ENCODE results near the gene ACO2. TPM values are rescaled to one million over a fixed set of nuclear protein-coding genes. Genes with fewer than 3 reads are reported as not detected.

ACO2 gene
- total RNA-seq, 2 experiments from 2014 or later, result 61.5 to 107 TPM

DNA sequence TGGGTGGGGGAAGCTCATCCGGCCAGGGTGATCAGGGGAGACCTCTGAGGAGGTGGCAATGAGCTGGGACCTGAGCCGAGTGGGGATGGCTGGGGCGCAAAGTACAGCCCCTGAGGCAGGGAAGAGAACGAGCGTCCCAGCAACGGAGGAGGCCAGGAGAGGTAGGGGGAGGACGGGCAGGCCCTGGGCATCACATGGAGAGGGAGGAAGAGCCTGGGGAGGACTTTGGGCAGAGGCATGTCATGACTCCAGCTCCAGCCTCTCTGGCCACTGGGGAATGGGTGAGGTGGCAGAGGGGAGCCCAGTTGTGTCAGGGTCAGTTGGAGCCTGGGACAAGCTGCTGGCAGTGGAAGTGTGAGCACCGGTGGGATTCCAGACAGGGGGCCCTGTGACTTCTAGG lies 109.2 kb downstream of the ACO2 start:
- TF ChIP-seq, protein P1, sequence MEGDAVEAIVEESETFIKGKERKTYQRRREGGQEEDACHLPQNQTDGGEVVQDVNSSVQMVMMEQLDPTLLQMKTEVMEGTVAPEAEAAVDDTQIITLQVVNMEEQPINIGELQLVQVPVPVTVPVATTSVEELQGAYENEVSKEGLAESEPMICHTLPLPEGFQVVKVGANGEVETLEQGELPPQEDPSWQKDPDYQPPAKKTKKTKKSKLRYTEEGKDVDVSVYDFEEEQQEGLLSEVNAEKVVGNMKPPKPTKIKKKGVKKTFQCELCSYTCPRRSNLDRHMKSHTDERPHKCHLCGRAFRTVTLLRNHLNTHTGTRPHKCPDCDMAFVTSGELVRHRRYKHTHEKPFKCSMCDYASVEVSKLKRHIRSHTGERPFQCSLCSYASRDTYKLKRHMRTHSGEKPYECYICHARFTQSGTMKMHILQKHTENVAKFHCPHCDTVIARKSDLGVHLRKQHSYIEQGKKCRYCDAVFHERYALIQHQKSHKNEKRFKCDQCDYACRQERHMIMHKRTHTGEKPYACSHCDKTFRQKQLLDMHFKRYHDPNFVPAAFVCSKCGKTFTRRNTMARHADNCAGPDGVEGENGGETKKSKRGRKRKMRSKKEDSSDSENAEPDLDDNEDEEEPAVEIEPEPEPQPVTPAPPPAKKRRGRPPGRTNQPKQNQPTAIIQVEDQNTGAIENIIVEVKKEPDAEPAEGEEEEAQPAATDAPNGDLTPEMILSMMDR (conservative IDR thresholded peaks at IDR 0.05; ENCODE audit: low read length), result no peak
- TF ChIP-seq EZH2phosphoT487 (IDR thresholded peaks at IDR 0.05; ENCODE audit: borderline replicate concordance, low read depth, low read length), result no peak
- intact Hi-C loops (cut with micrococcal nuclease; ENCODE audit: unreplicated experiment), result no loop called here
- CTCF ChIA-PET (ENCODE audit: unreplicated experiment), result no interaction called here

More for the DNA sequence above, 109.2 kb downstream of the ACO2 start:
- peaks cover 4% of the 10 kb centered on the region; the same call in 1 of the 2 replicates for H3K36me3 ChIP-seq (ENCODE audit: insufficient read depth, low read length)
- H3K9me3 ChIP-seq (ENCODE audit: low read length), result no peaks in the 10 kb centered on the region
- H3K27ac ChIP-seq (ENCODE audit: low read depth, low read length, poor library complexity, severe bottlenecking), result no peak overlapping the region
- H2AFZ ChIP-seq (ENCODE audit: low read length), result no peak overlapping the region
- no peak overlapping the region for H3K4me3 ChIP-seq (ENCODE audit: low read depth, low read length, poor library complexity, severe bottlenecking)
- no peaks in the 10 kb centered on the region for H3K79me2 ChIP-seq (ENCODE audit: insufficient read depth, low read depth, low read length)
- H3K9me2 ChIP-seq (ENCODE audit: insufficient read depth, low read length), result no peaks in the 10 kb centered on the region
- no peaks in the 10 kb centered on the region for H4K20me1 ChIP-seq (ENCODE audit: insufficient read depth, low read length)
- H3K4me1 ChIP-seq (ENCODE audit: insufficient read depth, low read length, poor library complexity, severe bottlenecking), result no peaks in the 10 kb centered on the region
- BruUV-seq (replicated peaks), result no TSS peak
- POLR2A ChIA-PET, result interaction anchor here (1.4 kb wide), 1 partner anchor 12 kb away, joined by 5 read pairs; the partner anchor contains the start of gene PMM1
- no peak for DNase-seq (ENCODE audit: low spot score)
- no peak overlapping the region for H3K4me2 ChIP-seq (ENCODE audit: low read length)

Other genes with a start within 250 kb of the ACO2 start
- 0.26 and 0.60 TPM in 2 replicates for gene CHADL, start 228.2 kb upstream of the ACO2 start, total RNA-seq (2014; rRNA removed; shearing (Covaris generic))
- 0.42 TPM in 1 of 2 replicates, not detected in the other for gene CHADL, start 228.2 kb upstream of the ACO2 start, total RNA-seq (2022)
- 81.7 and 108 TPM in 2 replicates for gene RANGAP1, start 182.9 kb upstream of the ACO2 start, total RNA-seq (2014; rRNA removed; shearing (Covaris generic))
- 119 and 128 TPM in 2 replicates for gene RANGAP1, start 182.9 kb upstream of the ACO2 start, total RNA-seq (2022)
- 42.4 and 46.7 TPM in 2 replicates for gene ZC3H7B, start 167.6 kb upstream of the ACO2 start, total RNA-seq (2014; rRNA removed; shearing (Covaris generic))
- gene ZC3H7B, start 167.6 kb upstream of the ACO2 start, total RNA-seq (2022), result 55.1 and 56.3 TPM in 2 replicates
- 4.3 and 6.8 TPM in 2 replicates for gene TEF, start 87.2 kb upstream of the ACO2 start, total RNA-seq (2014; rRNA removed; shearing (Covaris generic))
- 6.1 and 7.0 TPM in 2 replicates for gene TEF, start 87.2 kb upstream of the ACO2 start, total RNA-seq (2022)
- gene TOB2, start 22.3 kb upstream of the ACO2 start, total RNA-seq (2014; rRNA removed; shearing (Covaris generic)), result 13.5 and 13.9 TPM in 2 replicates
- gene TOB2, start 22.3 kb upstream of the ACO2 start, total RNA-seq (2022), result 19.9 and 27.0 TPM in 2 replicates
- gene PHF5A, start 425 bp upstream of the ACO2 start, total RNA-seq (2014; rRNA removed; shearing (Covaris generic)), result 87.9 and 98.8 TPM in 2 replicates
- gene PHF5A, start 425 bp upstream of the ACO2 start, total RNA-seq (2022), result 60.9 and 62.1 TPM in 2 replicates
- gene POLR3H, start 75.4 kb downstream of the ACO2 start, total RNA-seq (2014; rRNA removed; shearing (Covaris generic)), result 26.6 and 28.5 TPM in 2 replicates
- 41.0 and 48.3 TPM in 2 replicates for gene POLR3H, start 75.4 kb downstream of the ACO2 start, total RNA-seq (2022)
- not detected in 2 replicates for gene CSDC2, start 91.9 kb downstream of the ACO2 start, total RNA-seq (2014; rRNA removed; shearing (Covaris generic))
- not detected in 2 replicates for gene CSDC2, start 91.9 kb downstream of the ACO2 start, total RNA-seq (2022)
- gene PMM1, start 120.7 kb downstream of the ACO2 start, total RNA-seq (2014; rRNA removed; shearing (Covaris generic)), result 17.0 and 17.5 TPM in 2 replicates
- 40.5 and 45.7 TPM in 2 replicates for gene PMM1, start 120.7 kb downstream of the ACO2 start, total RNA-seq (2022)
- 20.4 and 39.0 TPM in 2 replicates for gene DESI1, start 151.9 kb downstream of the ACO2 start, total RNA-seq (2014; rRNA removed; shearing (Covaris generic))
- 59.0 and 65.0 TPM in 2 replicates for gene DESI1, start 151.9 kb downstream of the ACO2 start, total RNA-seq (2022)
- gene XRCC6, start 152.2 kb downstream of the ACO2 start, total RNA-seq (2014; rRNA removed; shearing (Covaris generic)), result 378 and 419 TPM in 2 replicates
- 374 and 426 TPM in 2 replicates for gene XRCC6, start 152.2 kb downstream of the ACO2 start, total RNA-seq (2022)
- gene SNU13, start 219.8 kb downstream of the ACO2 start, total RNA-seq (2014; rRNA removed; shearing (Covaris generic)), result 155 and 199 TPM in 2 replicates
- 246 and 253 TPM in 2 replicates for gene SNU13, start 219.8 kb downstream of the ACO2 start, total RNA-seq (2022)
- gene MEI1, start 230.4 kb downstream of the ACO2 start, total RNA-seq (2014; rRNA removed; shearing (Covaris generic)), result 2.3 and 2.5 TPM in 2 replicates
- gene MEI1, start 230.4 kb downstream of the ACO2 start, total RNA-seq (2022), result 11.5 and 14.6 TPM in 2 replicates

Measured in OCI-LY7 (cell line).